Activated CD4-positive, alpha-beta T cell treated with anti-CD3 and anti-CD28 coated beads for 48 hours (primary cell): ENCODE data around the gene TBC1D14.
"Not testable (repeated sequence)": the region's sequence is repeated elsewhere in the genome, so short reads cannot be mapped to it uniquely, and the experiment has no call there.

Source experiments
- DNase-seq: peaks from one replicate; pipeline ENCODE4 v3.0.0-alpha.2; 2020

Gene TBC1D14

DNA sequence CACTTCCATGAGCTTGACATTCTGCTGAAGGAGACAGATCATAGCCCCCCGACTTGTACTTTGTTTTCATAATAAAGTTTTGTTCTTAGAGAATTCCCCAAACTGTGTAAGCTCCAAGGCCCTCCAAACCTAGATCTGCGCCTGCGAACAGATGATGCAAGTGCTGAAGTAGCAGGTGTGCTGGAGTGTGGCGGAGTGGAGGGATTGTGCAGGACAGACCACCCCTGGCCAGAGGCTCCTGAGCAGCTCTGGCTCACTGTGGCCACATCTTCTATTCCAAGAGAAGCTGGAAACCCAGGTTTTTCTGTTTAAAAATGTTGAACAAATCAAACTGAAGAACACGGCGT is 46.4 kb downstream of the TBC1D14 start:
- no peak for DNase-seq

DNA sequence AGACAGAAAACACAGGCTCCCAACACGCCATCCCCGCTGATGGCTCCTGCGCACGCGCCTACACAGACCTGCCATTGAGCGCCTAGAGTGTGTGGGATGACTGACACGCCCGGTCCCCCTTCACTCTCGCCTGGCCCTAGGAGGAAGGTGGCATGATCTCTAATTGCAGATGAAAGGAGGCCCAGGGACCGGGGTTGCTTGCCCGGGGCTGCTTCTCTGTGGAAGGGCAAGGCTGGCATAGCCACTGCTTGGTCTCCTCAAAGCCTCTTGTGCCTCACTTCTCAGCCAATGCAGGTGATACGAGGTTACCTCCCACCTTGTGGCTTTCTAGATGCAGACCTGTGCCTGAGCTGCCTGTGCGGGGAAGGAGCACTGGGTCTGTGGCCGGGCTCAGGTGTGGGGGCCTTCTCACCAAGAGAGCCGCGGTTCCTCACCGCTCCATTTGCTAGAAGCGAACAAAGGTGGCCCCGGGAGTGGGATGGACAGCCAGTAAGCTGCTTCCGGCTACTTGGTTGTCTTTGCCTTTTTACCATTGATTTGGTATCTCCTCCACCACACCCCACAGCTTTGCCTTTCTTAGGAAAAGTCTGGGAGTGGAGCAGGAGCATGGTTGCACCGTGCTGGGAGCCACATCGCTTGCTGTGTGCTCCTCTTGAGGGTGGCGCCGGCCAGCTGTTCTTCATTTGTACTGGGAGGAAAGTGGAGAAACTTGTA is 47.0 kb downstream of the TBC1D14 start:
- DNase-seq: no peak

- DNase-seq: no peak
Observed at GRCh38 chr4:6957148-6957520, 47.5 kb downstream of the TBC1D14 start.

- no peak for DNase-seq
Observed at GRCh38 chr4:6957994-6958393, 48.4 kb downstream of the TBC1D14 start.

GRCh38 chr4:6959261-6959660 is 49.6 kb downstream of the TBC1D14 start:
- DNase-seq: no peak

GRCh38 chr4:6960154-6960553 is 50.5 kb downstream of the TBC1D14 start:
- DNase-seq: no peak

DNA sequence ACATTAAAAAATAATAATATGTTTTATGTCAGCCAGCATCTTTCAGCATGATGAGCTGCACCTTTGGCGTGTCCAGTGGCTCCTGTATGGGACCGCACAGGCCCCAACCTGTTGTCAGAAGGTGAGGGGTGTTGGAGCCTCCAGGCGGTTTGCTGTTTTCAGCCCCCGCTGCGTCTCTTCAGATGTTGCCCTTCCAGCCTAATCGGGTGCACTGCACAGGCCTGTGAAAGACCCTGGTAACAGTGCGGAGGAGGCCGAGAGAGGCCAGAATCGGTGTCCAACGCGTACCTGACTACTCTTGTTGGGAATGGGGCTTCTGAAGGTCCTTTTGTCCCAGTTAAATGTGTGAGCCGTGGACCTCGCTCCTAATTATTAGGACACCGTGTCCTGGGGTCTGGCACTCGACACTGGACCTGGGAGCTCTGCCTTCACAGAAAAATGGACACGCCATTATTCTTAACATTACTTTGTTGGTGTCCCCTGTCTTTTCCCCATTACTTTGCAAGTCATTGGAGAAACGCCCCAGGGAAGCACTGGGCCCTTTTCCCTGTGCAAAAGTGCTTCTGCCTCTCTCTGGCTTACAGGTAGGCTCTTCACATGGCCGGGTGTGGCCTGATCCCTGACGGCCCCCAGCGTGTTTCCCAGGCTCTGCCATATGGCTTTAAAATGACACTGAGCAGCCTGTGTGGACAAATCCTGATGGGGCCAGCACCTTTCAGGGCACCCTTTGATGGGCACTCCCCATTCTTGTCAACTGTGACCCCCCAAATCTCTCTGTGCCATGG is 51.2 kb downstream of the TBC1D14 start:
- no peak for DNase-seq

DNA sequence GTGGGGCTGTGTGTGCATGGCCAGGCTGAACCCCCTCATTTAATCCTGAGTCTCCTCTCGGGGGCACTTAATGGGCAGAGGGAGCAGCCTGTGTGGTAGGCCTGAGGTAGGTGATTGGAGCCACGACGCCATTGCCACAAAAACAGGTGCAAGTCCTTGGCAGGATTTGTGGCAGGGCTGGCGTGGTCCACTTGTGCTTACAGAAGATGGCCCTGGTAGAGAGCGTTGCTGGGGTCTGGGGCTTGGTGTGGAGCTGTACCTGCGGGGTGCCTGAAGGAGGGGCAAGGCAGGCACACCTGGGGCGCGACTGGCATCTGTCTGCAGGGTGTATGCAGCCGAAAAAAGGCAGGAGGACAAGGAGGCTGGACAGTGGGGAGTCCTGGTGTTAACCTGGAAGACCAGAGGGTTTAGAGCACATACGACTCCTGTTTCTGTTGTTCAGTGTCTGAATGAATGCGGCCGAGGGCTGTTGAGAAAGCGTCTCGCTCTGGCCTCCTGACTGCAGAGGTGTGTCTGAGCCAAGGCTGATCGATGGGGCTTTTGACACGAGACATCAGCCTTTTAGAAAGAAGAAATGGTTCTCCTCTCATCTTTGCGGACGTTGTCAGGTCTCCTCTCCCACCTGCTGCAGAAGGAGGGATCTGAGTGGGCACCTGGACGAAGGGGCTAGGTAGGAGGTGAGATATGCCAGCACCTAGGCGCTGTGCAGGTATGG is 52.0 kb downstream of the TBC1D14 start:
- DNase-seq: no peak

DNA sequence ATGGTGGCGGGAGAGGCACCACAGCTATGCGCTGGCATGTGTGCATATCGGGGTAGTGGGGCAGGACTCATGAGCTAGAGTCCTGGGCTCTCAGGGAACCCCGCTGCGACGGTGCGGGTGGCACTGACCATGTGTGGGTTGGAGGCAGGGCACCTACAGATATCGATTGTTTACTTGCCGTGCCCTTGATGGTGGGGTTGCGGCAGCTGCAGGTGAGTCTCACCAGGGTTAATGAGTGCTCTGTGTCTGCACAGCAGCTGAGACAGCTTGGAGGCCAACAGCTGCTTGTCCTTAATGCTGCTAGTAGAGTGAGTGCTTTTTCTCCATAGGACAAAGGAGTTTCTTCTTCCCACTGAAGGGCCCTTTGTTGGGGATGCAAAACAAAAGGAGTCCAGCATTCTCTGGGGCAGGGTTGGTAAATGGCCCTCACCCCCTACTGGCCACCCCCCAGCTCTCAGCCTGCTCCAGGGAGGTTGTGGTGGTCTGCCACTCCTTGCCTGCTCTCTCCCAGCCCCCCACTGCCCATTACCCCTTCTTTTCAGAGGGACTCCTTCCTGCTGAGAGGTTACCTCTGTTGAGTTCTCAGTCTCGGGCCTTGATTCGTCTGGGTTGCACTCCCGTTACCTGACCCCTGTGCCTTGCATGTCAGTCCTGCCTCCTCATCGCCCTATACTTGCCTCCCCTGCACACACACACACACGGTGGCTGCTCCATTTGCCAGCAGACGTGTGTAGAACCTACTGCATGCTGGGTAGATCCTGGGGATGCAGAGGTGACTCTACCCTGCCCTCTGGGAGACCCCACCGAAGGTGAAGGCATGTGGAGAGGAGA is 52.8 kb downstream of the TBC1D14 start:
- DNase-seq: no peak

- DNase-seq: no peak
Observed at GRCh38 chr4:6963139-6963611, 53.5 kb downstream of the TBC1D14 start.

DNA sequence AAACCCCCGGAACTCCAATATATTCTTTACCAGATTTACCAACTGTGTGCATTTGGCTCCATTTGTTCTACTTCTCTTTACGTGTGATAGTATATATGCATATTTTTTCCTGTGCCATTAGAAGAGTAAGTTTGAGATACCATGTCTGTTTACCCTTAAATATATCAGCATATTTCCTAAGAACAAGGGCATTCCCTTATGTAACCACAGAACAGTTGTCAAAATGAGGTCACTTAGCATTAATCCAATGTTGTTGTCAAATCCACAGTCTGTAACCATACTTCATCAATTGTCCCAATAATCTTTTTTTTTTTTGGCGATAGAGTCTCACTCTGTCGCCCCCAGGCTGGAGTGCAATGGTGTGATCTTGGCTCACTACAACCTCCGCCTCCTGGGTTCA is 55.2 kb downstream of the TBC1D14 start:
- no peak for DNase-seq

- no peak for DNase-seq
Observed at GRCh38 chr4:6965329-6965728, 55.7 kb downstream of the TBC1D14 start.

DNA sequence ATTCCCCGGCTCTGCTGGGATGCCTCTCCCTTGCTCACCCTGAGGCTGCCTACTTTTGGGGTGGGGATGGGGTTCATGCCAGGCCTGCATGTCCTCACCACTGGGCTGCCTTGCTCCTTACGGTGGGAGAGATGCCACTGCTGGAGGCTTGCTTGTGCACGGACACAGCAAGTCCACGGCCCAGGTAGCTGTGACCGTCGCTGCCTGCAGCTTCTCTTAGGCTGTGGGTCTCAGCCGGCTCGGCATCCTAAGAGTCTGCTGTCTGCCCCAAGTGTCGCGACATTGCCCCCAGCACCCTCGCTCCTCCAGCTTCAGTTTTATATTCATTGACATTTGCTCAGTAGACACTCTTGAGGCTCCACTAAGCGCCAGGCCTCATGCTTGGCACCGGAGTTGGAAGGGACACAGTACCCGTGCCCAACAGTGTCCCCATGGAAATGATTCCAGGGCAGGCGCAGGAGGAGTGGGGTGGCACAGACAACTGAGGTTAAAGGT is 58.3 kb downstream of the TBC1D14 start:
- DNase-seq: no peak

- DNase-seq: no peak
Observed at GRCh38 chr4:6968496-6968895, 58.9 kb downstream of the TBC1D14 start.

DNA sequence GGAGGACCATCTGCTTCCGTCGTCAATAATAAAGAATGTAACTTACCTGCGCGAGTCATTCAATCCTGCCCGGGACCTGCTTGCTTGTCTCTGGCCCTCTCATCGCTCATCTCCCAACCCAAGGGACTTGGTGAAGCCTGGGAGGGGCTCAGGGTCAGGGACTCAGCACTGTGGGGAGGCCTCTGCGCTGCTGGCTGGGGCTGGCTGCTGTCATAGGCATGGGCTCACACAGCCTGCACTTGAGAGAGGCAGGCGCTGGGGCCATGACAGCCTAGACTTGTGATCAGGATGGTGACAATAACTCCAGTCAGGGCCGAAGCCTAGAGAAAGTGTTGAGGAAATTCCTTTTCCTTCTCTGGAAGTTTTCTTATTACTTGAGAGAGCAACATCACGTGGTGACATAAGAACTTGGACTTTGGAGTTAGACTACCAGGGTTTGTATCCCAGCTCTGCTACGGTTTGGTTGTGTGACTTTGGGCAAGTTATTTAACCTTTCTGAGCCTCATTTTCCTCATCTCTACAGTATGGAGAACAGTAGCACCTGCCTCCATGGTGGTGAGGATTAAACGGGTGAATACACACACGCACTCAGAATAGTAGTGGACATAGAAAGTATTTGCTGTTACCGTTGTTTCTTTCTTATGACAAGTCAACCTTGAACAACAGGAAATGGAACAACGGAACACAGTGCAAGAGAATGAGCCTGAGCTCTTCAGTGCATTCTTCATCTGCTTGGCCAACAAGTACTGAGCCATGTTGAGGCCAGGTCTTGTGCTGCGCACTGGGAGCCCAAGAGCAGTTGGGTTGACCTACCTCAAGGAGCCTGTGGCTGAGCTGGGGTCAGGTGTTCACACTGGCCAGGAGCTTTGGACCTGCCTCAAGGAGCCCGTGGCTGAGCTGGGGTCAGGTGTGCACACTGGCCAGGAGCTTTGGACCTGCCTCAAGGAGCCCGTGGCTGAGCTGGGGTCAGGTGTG is 60.5 kb downstream of the TBC1D14 start:
- DNase-seq: no peak

GRCh38 chr4:6971536-6972374 is 62.1 kb downstream of the TBC1D14 start:
- DNase-seq: no peak

GRCh38 chr4:6972375-6972650 is 62.7 kb downstream of the TBC1D14 start:
- DNase-seq: no peak

DNA sequence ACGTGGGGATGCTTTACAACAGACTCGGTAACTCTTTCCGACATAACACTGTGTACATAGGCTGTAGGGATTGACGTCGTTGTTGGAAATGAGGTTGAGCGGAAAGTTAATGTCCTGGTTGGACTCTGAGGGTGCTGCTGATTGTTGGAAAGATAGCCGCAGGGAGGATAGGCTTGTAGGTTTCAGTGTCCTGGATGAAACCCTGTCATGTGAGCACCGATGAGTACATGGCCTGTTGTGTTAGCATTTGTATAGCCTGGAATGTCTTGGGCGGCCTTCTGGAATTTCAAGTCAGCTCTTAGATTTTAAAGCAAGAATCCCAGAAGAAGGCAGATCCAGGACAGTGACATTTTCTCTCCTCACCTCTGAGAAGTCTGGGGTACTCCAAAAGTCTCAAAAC is 63.3 kb downstream of the TBC1D14 start:
- no peak for DNase-seq

DNA sequence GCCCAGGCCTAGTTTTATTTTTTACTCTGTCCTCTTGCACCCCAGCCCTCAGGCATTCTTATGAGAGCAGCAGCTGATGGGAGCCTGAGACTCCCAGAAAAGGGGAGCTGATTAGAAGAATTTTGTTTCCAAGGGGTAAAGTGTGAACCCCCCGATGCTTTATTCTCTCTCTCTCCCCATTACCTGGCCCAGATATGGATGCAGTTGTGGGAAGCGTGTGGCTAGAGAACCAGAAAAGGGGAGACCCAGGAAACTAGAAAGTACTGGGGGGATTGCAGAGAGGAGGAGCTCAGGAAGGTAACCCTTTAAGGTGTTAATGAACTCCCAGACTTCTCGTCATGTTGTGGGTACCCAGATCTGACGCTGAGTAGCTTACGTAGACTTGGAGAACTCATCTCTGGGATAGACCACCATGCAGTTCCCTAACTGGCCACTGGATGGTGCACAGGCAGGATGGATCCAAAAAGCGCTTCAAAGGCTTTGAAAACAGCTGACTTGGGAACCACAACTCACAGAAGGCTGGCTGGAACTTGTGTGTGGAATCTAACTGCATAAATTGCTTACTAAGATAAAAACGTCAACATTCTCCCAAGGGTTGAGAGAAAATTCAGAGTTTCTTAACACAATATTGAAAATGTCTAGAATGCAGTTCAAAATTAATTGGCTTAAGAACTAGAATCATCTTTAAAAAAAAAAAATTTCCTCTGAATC is 64.7 kb downstream of the TBC1D14 start:
- DNase-seq: peak; percentile 89

- DNase-seq: not testable (repeated sequence)
Observed at GRCh38 chr4:6977846-6978245, 68.2 kb downstream of the TBC1D14 start.
